ENCODE data around the gene BEST2. TPM values are rescaled to one million over a fixed set of nuclear protein-coding genes. Genes with fewer than 3 reads are reported as not detected.

The BEST2 gene
- total RNA-seq, 1 experiment from 2014 or later = 0.10 TPM

DNA sequence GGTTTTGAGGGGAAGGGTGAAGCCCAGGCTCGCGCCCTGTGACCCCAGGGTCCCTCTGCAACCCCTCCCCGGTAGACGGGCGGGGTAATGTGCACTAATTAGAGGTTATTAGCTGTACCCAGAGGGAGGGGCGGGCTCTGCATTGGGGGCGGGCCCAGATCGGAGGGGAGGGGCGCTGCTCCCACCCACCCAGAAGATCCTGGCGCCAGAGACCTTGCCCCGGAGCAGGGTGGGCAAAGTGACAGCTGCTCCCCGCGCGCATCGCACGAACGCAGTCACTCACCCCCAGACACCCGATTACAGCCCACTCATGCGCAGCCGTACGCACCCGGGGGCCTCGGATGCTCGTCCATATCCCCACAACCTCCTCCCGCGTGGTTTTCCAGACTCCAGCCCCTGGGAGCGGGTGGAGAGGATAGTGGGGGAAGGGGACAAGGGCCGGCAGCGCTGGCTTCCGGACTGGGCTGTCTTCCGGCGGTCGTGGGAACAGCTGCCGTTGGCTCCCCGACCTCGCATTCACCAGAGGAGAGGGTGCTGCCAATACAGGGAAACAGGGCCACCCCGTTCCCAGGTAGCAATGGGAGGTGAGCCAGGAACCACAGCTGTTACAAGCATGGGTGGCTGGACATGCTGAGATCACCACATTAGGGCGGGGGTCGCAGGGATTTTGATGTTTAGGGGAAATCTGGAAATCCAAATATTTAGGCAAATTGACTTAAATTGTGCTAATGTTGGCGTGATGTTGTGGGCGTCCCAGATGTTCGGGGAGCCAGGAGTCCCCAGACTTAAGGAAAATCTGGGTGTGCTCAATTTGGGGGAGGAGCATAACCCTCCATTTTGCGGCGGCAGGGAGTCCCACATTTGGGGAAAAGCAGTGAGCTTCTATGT is 26.7 kb downstream of the BEST2 start:
- Histone ChIP-seq H3K79me2 (ENCODE audit: insufficient read depth, low read length) (peaks cover 6% of the 10 kb centered on the region; the same call in 1 of the 2 replicates), H3K27ac (ENCODE audit: low read depth, low read length) (peak overlapping the region; percentile 96), H3K4me3 (replicated peaks in 1 of 2; ENCODE audit: low read depth in 1 of 2, low read length in 2 of 2) (peak overlapping the region; percentile 66 to 68), H3K4me2 (ENCODE audit: low read length) (peak overlapping the region; percentile 85), H2AFZ (ENCODE audit: low read depth, low read length, poor library complexity, severe bottlenecking) (no peak overlapping the region), H3K9me3 (ENCODE audit: control insufficient read depth in 1 of 2, insufficient read depth in 1 of 2, low read depth in 1 of 2, low read length in 2 of 2) (no peaks in the 10 kb centered on the region), H4K20me1 (ENCODE audit: insufficient read depth) (no peaks in the 10 kb centered on the region), H3K36me3 (ENCODE audit: control insufficient read depth in 1 of 2, insufficient read depth in 2 of 2, low read length in 2 of 2) (no peaks in the 10 kb centered on the region), H3K9ac (ENCODE audit: low read length) (peak overlapping the region; percentile 78), H3K27me3 (ENCODE audit: insufficient read depth, low read length) (no peaks in the 10 kb centered on the region), H3K9me2 (ENCODE audit: insufficient read depth) (no peaks in the 10 kb centered on the region), H3K4me1 (ENCODE audit: control insufficient read depth in 1 of 2, insufficient read depth in 2 of 2, low read length in 2 of 2) (peaks cover 53 to 80% of the 10 kb centered on the region in 2 experiments)
- BruUV-seq (replicated peaks) = no TSS peak
- TF ChIP-seq SP1 (IDR thresholded peaks at IDR 0.05; ENCODE audit: low read depth) (peak; percentile 6; the same call in 1 of the 2 replicates), SRF (IDR thresholded peaks at IDR 0.05; ENCODE audit: low read depth) (no peak), FOSL1 (IDR thresholded peaks at IDR 0.05; ENCODE audit: low read depth) (no peak), EGR1 (IDR thresholded peaks at IDR 0.05; ENCODE audit: low read depth) (no peak), ZNF274 (IDR thresholded peaks at IDR 0.05; ENCODE audit: low read depth, low read length) (no peak), POLR2AphosphoS5 (IDR thresholded peaks at IDR 0.05; ENCODE audit: low read depth, low read length) (peak; percentile 46), ELF1 (IDR thresholded peaks at IDR 0.05; ENCODE audit: borderline replicate concordance, low read depth) (no peak)
- TF ChIP-seq, protein P1, sequence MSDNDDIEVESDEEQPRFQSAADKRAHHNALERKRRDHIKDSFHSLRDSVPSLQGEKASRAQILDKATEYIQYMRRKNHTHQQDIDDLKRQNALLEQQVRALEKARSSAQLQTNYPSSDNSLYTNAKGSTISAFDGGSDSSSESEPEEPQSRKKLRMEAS (IDR thresholded peaks at IDR 0.05) = peak; percentile 82
- POLR2A ChIA-PET = interaction anchor here (1.1 to 8.8 kb wide), 3 partner anchors 12 to 28 kb away, joined by 4 to 172 read pairs (median 6); partner anchors contain the start of genes JUNB and RNASEH2A
- ATAC-seq (peak; percentile 26), DNase-seq (ENCODE audit: low read depth, low spot score) (no peak)
- intact Hi-C loops (cut with micrococcal nuclease) = loop anchor here (2.0 to 5.0 kb wide), 2 partner anchors 15 to 69 kb away; no protein-coding TSS in a partner anchor
- CTCF ChIA-PET = interaction anchor here (1.0 to 7.0 kb wide), 9 partner anchors 12 to 69 kb away, joined by 3 to 88 read pairs (median 12); partner anchors contain the start of genes GET3, JUNB and RTBDN
- RAD21 ChIA-PET (ENCODE audit: low non-redundant PET in 1 of 2, low total read pairs in 2 of 2, uncharacterized antibody in 2 of 2, unreplicated experiment in 2 of 2) = interaction anchor here (0.6 to 2.7 kb wide), 7 partner anchors 10 to 18 kb away, joined by 3 to 15 read pairs (median 5); partner anchors contain the start of gene JUNB (in 2 of the 2)

Data from HCT116 (cell line).